CD14-positive monocyte (primary cell): ENCODE measurements around the gene MRTFB. TPM values are rescaled to one million over a fixed set of nuclear protein-coding genes. Genes with fewer than 3 reads are reported as not detected.

Source experiments
- DNase-seq, 3 donors: peaks; one replicate each; pipeline ENCODE4 v3.0.0-alpha.2; 2011 to 2022
- H2AFZ ChIP-seq: 2 replicates; pipeline ENCODE4 v1.6.0; 2012; ENCODE audit warnings: mild to moderate bottlenecking, low read depth, low read length, inconsistent platforms; ENCODE audit not compliant: insufficient read depth, poor library complexity, severe bottlenecking
- H3K27ac ChIP-seq, 2 donors: 1 replicate in 1 of 2; 2 replicates in 1 of 2; pipeline ENCODE4 v1.5.1; 2012 to 2013; ENCODE audit warnings: low read length in 2 of 2, control low read depth in 1 of 2, inconsistent platforms in 1 of 2, low read depth in 1 of 2, mild to moderate bottlenecking in 1 of 2
- H3K27me3 ChIP-seq, 2 donors: one replicate each; pipeline versions ENCODE4 v1.6.0 to v1.6.1; 2011 to 2013; ENCODE audit warnings: low read length in 2 of 2; ENCODE audit not compliant: control insufficient read depth in 2 of 2, insufficient read depth in 2 of 2
- H3K36me3 ChIP-seq, 2 donors: replicated peaks in 1 of 2; 1 replicate in 1 of 2; 2 replicates in 1 of 2; pipeline versions ENCODE4 v1.5.1 to v1.6.1; 2012 to 2013; ENCODE audit warnings: low read length in 2 of 2, control low read depth in 1 of 2, inconsistent platforms in 1 of 2, mild to moderate bottlenecking in 1 of 2; ENCODE audit not compliant: insufficient read depth in 2 of 2, control insufficient read depth in 1 of 2
- H3K4me1 ChIP-seq, 2 donors: 1 replicate in 1 of 2; 2 replicates in 1 of 2; pipeline versions ENCODE4 v1.5.1 to v1.6.1; 2012 to 2013; ENCODE audit warnings: low read length in 2 of 2, control low read depth in 1 of 2, inconsistent platforms in 1 of 2, mild to moderate bottlenecking in 1 of 2, moderate library complexity in 1 of 2; ENCODE audit not compliant: insufficient read depth in 2 of 2, control insufficient read depth in 1 of 2
- H3K4me2 ChIP-seq: replicated peaks from 2 replicates; pipeline ENCODE3; 2012; ENCODE audit warnings: low read length, moderate library complexity, mild to moderate bottlenecking; ENCODE audit not compliant: poor library complexity, severe bottlenecking; ENCODE audit errors: extremely low read depth
- H3K4me3 ChIP-seq, 3 experiments: fragments of 200-600 bp in 1 of 3; sonication (generic) in 1 of 3; replicated peaks in 1 of 3; 1 replicate in 2 of 3; 2 replicates in 1 of 3; pipeline ENCODE4 v1.5.1; 2011 to 2013; ENCODE audit warnings: low read length in 3 of 3, mild to moderate bottlenecking in 3 of 3, control low read depth in 2 of 3, low read depth in 2 of 3, inconsistent platforms in 1 of 3, moderate library complexity in 1 of 3
- H3K79me2 ChIP-seq: 2 replicates; pipeline ENCODE4 v1.6.0; 2012; ENCODE audit warnings: mild to moderate bottlenecking, control low read depth, inconsistent platforms, low read length, moderate library complexity; ENCODE audit not compliant: insufficient read depth
- H3K9ac ChIP-seq: 2 replicates; pipeline ENCODE4 v1.6.0; 2017; ENCODE audit warnings: low read length, mild to moderate bottlenecking; ENCODE audit not compliant: insufficient read depth, poor library complexity, severe bottlenecking
- H3K9me3 ChIP-seq, 2 donors: replicated peaks in 1 of 2; 1 replicate in 1 of 2; 2 replicates in 1 of 2; pipeline versions ENCODE4 v1.5.1 to v1.6.1; 2012 to 2013; ENCODE audit warnings: low read length in 2 of 2, control low read depth in 1 of 2; ENCODE audit not compliant: control insufficient read depth in 1 of 2, insufficient read depth in 1 of 2
- H4K20me1 ChIP-seq: 2 replicates; pipeline ENCODE4 v1.6.0; 2012; ENCODE audit warnings: mild to moderate bottlenecking, low read length, control low read depth, moderate library complexity; ENCODE audit not compliant: insufficient read depth
- H3K27ac Mint-ChIP-seq, 7 donors: one replicate each; pipeline ENCODE4 v1.8.0; 2020; ENCODE audit warnings: mild to moderate bottlenecking in 7 of 7, mixed read lengths in 7 of 7, moderate library complexity in 6 of 7, inconsistent platforms in 2 of 7
- H3K27me3 Mint-ChIP-seq, 3 donors: one replicate each; pipeline ENCODE4 v1.8.0; 2021 to 2022; ENCODE audit warnings: low read depth in 3 of 3, mild to moderate bottlenecking in 3 of 3, mixed read lengths in 3 of 3, moderate library complexity in 3 of 3, inconsistent platforms in 1 of 3
- H3K36me3 Mint-ChIP-seq, 2 donors: one replicate each; pipeline ENCODE4 v1.8.0; 2020; ENCODE audit warnings: mixed read lengths in 2 of 2, inconsistent platforms in 1 of 2, mild to moderate bottlenecking in 1 of 2
- H3K4me1 Mint-ChIP-seq: one replicate; pipeline ENCODE4 v1.8.0; 2020; ENCODE audit warnings: mild to moderate bottlenecking, mixed read lengths
- H3K4me3 Mint-ChIP-seq, 2 donors: one replicate each; pipeline ENCODE4 v1.8.0; 2020; ENCODE audit warnings: mild to moderate bottlenecking in 2 of 2, mixed read lengths in 2 of 2, moderate library complexity in 1 of 2
- H3K9me3 Mint-ChIP-seq, 7 donors: one replicate each; pipeline ENCODE4 v1.8.0; 2020 to 2022; ENCODE audit warnings: mixed read lengths in 7 of 7, mild to moderate bottlenecking in 6 of 7, moderate library complexity in 6 of 7, inconsistent platforms in 2 of 7
- CTCF ChIP-seq: fragments of 200-600 bp; IDR thresholded peaks from one replicate; pipeline ENCODE4 v1.8.0; 2022; ENCODE audit warnings: antibody characterized with exemption, mild to moderate bottlenecking
- WGBS: methylation state at CpG from one replicate; pipeline ENCODE4 v1.1.5; 2013; ENCODE audit warnings: missing lambda C conversion rate; ENCODE audit not compliant: insufficient coverage; 5-methylcytosine and 5-hydroxymethylcytosine counted together
- intact Hi-C, 2 donors: fragments of 100-400 bp; cut with micrococcal nuclease; formaldehyde crosslinking; loops; one replicate each; pipeline versions ENCODE4 v1.15.0 to v1.15.1; 2023
- polyA plus RNA-seq, 3 donors: library from polyadenylated mRNA; depleted of rRNA in 1 of 3; unstranded in 2 of 3; stranded (reverse) in 1 of 3; fragments of 300-500 nt in 2 of 3; fragments of >200 nt in 1 of 3; fragmentation: Illumina TruSeq in 2 of 3; gene quantifications; 1 replicate in 2 of 3; 2 replicates in 1 of 3; pipeline ENCODE4 v1.2.3, GENCODE V29; 2012 to 2021

The MRTFB gene
- polyA plus RNA-seq, 3 donors: 0.69 to 1.4 (median 0.87) TPM

- H2AFZ ChIP-seq: no peak overlapping the region
- H3K27me3 Mint-ChIP-seq: peaks cover 59 to 82% (median 74%) of the 10 kb centered on the region in 3 donors
- no peaks in the 10 kb centered on the region for H4K20me1 ChIP-seq
- H3K9ac ChIP-seq: no peak overlapping the region
- no peak for DNase-seq
- H3K9me3 ChIP-seq: peaks cover 0 to 3% of the 10 kb centered on the region in 2 donors
- peaks cover 19 to 25% of the 10 kb centered on the region in 2 donors for H3K4me1 ChIP-seq
- H3K27me3 ChIP-seq: peaks cover 24 to 70% of the 10 kb centered on the region in 2 donors
- no peak for TF ChIP-seq CTCF
- H3K36me3 Mint-ChIP-seq: peaks cover 2 to 4% of the 10 kb centered on the region in 2 donors
- H3K4me3 Mint-ChIP-seq: peak overlapping the region in 1 of 2 donors; percentile 60
- no peak overlapping the region for H3K4me3 ChIP-seq
- H3K36me3 ChIP-seq: no peaks in the 10 kb centered on the region
- 87% methylated on average over 3 of the region's 12 CpGs for WGBS
- no peak overlapping the region for H3K4me2 ChIP-seq
- H3K79me2 ChIP-seq: no peaks in the 10 kb centered on the region
- peaks cover 0 to 18% (median 10%) of the 10 kb centered on the region in 7 donors for H3K9me3 Mint-ChIP-seq
- intact Hi-C loops: loop anchor here (5.0 kb wide), 1 partner anchor 222 kb away; no protein-coding TSS in a partner anchor
- H3K27ac ChIP-seq: no peak overlapping the region
- peaks cover 30% of the 10 kb centered on the region for H3K4me1 Mint-ChIP-seq
- H3K27ac Mint-ChIP-seq: no peak overlapping the region
These were observed 233.9 kb downstream of the MRTFB start for GRCh38 chr16:14304891-14305460.

- no peak overlapping the region for H3K4me2 ChIP-seq
- no peaks in the 10 kb centered on the region for H4K20me1 ChIP-seq
- WGBS: 100% methylated on average over 7 of the region's 11 CpGs
- no peak for DNase-seq
- no peak for TF ChIP-seq CTCF
- Mint-ChIP-seq H3K27me3 (peaks cover 49 to 79% (median 71%) of the 10 kb centered on the region in 3 donors), H3K36me3 (peaks cover 0 to 4% of the 10 kb centered on the region in 2 donors), H3K27ac (no peak overlapping the region), H3K9me3 (peaks cover 0 to 10% (median 6%) of the 10 kb centered on the region in 7 donors), H3K4me1 (peaks cover 24% of the 10 kb centered on the region), H3K4me3 (peak overlapping the region in 1 of 2 donors; percentile 0)
- H3K4me1 ChIP-seq: peaks cover 16 to 17% of the 10 kb centered on the region in 2 donors
- H3K79me2 ChIP-seq: no peaks in the 10 kb centered on the region
- H3K4me3 ChIP-seq: no peak overlapping the region
- H2AFZ ChIP-seq: no peak overlapping the region
- no peak overlapping the region for H3K27ac ChIP-seq
- no peaks in the 10 kb centered on the region for H3K36me3 ChIP-seq
- H3K9ac ChIP-seq: no peak overlapping the region
- H3K9me3 ChIP-seq: peaks cover 0 to under 1% of the 10 kb centered on the region in 2 donors
- intact Hi-C loops: no loop called here
- peaks cover 21 to 60% of the 10 kb centered on the region in 2 donors for H3K27me3 ChIP-seq
These were observed 235.5 kb downstream of the MRTFB start for GRCh38 chr16:14306485-14307058.
